Measurements from ENCODE around the gene TTLL11.

DNA sequence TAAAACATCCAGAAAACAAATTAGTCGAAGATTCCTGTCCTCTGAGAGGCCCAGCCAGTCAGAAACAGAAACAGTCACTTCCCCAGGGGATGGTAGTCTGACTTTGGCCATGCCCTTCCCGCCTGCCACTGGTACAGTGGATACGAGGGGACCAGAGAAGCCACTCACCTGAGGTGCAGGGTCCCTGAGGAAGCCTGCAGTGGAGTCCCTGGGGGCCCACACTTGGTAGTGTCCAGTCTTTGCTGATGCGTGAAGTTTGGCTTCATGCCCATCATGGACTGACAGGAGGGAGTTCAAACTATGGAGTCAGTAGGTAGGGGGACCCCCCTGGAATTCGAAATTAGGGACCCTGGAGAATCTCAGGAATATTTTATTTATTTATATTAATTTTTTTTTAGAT, 294.2 kb downstream of the TTLL11 start:
- TF ChIP-seq POLR2A (IDR thresholded peaks at IDR 0.05; ENCODE audit: low read length) (no peak), GATA1 (IDR thresholded peaks at IDR 0.05; ENCODE audit: low read depth, low read length) (no peak)
